Activated T-cell treated with anti-CD3 and anti-CD28 coated beads, Interleukin-2, amount 50 U/mL, for 1 hour (primary cell): ENCODE data around the gene FAIM2.

Experiments used
- DNase-seq: peaks from one replicate; pipeline ENCODE4 v3.0.0-alpha.2; 2020

The FAIM2 gene

DNA sequence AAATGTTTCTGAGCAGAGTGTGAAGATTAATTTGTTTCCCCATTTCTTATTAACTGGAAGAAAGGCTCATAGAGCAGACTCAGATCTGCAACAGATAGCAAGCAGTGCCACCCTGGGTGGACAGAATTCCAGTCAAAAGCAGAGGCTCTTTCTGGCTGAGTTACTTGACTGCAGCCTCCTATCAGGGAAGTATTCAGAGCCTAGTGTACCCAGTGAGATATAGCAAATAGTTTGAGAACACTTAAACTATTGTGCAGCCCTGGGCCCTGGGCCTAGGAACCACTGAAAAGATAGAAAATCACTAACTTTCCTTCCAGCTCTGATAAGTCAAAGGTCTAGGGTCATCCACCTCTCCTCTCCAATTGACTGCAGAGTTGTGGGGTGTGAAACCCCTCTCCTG, 35.6 kb upstream of the FAIM2 start:
- no peak for DNase-seq

DNA sequence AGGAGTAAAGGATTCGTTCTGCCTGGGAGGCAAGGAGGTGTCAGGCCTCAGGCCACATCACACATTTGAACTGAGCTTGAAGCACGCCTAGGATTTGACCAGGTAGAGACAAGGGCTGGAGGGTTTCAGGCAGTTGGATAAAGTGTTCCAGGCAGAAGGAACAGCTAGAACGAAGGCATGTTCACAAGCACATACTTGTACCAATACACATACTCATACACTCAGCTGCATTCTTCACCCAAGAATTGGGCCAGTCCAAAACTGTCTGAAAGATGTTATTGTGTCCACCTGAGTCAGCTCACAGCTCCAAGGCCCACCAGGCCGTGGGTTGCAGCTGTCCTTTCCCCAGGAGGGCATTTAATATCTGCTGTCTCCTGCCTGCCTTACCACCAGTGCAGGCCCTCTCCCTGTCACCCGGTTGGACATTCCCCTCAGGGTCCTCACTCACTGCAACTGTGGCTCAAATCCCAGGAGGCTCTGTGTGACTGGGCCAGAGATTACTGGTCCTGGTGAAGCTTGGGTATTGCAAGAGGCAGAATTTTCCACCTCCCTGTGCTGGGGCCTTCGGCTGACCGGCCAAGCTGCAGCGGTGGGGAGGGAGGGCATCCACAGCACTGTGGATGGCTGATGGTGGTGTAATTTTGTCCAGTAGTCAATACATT, 34.1 kb upstream of the FAIM2 start:
- no peak for DNase-seq

DNA sequence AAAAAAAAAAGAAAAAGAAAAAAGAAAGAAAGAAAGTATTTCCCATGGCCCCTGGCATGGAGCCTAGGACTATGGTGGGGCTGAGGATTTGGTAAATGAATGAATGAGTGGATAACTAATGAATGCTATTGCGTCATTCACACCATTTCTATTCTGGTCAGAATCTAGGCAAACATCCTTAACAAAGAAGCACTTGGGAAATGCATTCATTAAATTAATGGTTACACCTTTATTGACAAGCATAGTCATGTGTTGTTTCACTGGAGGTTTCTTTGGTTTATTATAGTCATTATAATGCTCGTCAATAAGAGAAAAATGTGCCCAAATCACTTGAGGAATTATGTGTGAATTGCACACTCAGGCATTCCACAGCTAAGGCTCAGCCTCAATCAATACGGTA, 33.2 kb upstream of the FAIM2 start:
- no peak for DNase-seq

DNA sequence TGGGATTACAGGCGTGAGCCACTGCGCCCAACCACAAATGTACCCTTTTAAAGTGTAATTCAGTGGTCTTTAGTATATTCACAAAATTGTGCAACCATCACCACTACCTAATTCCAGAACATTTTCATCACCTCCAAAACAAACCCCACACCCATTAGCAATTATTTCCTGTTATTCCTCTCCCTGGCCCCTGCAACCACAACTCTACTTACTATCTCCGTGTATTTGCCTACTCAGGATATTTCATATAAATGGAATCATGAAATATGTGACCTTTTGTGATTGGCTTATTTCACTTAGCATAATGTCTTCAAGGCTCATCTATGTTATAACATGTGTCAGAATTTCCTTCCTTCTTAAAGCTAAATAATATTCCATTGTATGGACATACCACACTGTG, 30.8 kb upstream of the FAIM2 start:
- no peak for DNase-seq

DNA sequence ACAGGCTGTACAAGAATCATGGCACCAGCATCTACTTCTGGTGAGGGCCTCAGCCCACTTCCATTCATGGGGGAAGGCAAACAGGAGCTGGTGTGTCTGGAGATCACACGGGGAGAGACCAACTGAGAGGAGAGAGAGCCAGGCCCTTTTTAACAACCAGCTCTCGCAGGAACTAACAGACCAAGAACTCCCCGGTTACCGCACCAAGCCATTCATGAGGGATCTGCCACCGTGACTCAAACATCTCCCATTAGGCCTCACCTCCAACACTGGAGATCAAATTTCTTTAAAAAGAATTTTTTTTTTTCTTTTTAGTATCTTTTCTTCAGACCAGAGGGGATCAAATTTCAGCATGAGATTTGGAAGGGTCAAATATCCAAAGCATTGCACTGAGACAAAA, 30.1 kb upstream of the FAIM2 start:
- no peak for DNase-seq

DNA sequence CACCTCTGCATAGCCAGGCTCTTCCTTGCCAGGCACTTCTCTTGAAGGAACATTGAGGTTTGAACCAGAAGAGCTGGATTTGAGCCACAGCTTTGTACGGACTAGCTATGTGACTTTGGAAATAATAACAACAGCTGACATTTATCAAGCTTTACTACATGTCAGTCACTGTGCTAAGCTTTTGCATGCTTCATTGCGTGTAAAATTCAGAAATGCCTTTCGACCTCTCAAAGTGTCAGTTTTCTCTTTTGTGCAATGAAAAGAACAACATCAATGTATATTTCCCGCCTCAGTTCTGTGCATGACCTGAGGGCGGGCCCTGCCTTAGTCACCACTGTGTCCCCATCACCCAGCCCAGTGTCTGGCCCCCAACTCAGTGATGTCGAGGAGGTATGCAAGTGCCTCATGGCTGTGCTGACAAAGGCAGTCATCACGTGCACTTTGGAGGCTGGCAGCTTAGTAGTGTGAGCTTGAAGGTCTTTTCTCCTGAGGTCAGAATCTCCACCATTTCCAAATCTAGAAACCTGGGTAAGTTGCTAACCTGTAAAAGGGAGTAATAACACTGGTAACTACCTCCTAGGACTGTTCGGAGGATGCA, 28.9 kb upstream of the FAIM2 start:
- no peak for DNase-seq

DNA sequence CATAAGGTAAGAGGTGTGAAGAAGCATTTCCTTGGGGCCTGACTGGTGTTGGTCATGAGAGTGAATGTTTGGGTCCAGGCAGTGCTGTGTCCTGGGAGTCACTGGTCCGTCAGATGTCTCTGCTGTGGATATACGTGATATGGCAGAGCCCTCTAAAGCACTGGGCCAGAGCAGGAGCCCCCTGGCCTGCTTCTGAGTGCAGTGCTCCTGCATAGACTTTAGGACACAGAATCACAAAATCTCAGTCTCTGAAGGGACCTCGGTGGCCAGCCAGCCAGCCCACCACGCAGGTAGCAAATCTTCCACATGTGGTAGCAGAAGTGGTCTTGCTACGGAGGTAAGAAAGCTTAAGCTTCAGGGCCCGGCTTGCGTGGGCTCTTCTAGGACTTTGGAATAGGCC, 28.3 kb upstream of the FAIM2 start:
- no peak for DNase-seq

DNA sequence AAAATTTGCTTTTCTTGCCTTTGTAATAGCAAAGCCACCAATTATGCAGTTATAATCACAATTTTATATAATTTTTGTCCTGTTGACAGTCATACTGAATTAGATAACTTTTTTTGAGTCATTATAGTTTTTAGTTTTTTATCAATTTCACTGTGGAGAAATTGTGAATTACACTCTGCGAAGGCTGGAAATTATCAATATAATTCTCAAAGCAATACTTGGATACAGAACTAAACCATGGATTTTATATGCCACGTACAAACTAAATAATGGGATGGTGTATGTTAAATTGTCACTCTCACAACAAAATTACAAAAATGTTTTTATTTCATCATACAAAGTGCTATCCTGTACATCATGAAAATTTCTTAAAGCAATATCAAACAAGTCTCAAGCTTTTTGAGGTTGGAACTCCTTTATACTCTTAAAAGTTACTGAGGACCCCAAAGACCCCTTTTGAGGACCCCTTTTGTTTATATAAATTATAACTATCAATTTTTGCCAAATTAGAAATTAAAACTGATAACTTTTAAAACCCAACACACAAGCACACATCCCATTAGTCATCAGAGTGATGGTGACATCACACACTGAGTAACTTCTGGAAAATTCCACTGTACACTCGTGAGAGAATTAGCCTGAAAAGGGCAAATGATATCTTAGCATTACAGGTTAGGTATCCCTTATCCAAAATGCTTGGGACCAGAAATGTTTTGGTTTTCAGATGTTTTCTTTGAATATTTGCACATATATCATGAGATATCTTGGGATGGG, 27.0 kb upstream of the FAIM2 start:
- DNase-seq, result no peak

DNA sequence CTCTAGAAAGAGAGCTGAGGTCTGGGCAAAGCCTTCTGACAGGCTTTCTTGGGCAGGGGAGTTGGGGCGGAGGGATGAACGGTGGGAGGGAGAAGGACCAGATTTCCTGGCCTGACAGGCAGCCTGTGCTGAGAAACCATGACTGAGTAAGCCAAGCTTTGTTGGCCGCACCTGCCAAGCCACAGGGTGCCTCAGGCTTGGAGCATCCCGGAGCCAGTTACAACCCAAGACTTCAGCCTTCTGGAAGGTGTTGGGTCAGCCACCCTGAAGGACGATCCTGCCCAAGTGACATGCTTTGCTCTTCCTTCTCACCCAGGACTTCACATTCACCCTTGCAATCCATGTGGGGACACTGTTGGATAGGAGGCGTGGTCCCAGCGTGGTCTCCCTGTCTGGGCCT, 25.9 kb upstream of the FAIM2 start:
- DNase-seq, result no peak

DNA sequence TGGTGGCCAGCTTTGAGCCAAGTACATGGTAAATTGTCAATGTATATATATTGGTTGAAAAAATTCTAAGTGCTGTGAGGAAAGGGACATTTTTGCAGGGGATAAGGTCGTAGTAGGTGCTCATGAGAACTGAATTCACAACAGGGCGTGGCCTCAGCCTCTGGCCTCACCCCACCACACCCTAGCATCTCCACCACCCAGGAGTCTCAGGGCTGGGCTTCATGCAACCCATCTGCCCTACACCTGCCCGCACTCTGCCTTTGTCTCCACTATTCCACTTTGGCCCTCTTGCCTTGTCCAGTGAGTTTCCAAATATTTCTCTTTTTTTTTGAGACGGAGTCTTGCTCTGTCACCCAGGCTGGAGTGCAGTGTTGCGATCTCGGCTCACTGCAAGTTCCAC, 24.8 kb upstream of the FAIM2 start:
- no peak for DNase-seq

DNA sequence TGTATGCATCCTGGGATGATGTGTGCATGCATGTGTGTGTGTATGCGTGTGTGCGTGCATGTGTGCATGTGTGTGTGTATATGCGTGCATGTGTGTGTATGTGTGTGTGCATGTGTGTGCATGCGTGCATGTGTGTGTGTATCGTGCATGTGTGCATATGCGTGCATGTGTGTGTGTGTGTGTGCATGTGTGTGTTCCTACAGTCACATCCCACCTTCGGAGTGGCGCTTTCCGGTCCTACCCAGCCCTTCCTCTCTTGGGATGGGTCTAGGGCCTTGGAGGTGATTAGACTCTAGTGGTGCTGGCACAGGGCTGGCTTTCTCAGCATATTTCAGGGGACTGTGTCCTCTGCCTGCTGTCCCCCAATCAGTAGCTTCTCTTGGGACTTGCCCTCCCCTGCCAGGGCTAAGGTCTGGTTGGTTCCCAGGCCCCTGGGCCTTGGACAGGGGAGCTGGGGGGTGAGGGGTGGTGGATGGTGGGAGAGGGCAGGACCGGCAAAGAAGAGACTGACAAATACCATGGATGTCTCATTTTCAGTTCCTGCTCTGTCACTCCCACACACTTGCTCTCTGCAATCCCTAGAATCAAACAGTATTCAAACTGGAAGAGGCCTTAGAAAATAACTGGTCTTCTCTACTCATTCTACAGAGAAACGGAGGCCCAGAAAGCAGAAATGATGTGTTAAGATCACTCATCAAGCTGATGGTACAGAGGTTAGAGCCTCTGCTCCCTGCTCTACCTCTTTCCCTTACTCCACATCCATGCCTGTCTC, 21.9 kb upstream of the FAIM2 start:
- no peak for DNase-seq

DNA sequence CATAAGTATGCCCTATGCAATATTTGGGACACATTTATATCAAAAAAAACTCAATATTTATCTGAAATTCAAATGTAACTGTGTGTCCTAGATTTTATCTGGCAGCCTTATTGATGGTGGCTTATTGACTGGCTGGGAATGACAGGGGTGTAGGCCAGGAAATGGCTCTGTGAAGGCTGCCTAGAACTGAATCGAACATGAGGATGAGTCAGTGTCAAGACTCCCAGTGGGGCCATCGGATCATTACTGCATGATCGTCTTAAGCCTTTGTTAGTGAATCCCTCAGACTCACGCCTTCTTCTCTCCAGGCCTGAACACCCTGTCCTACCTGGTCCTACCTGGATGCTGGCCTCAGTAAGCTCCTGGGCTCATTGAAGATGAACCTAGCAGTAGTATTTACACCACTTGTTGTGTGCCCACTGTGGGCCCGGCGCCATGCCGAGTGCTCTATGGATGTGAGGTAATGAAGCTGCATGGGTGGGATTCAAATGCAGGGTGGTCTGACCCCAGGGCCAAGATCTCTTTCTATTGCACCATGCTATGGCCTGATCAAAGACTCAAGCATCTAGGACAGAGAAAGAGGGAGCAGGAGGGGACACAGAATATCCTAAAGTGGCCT, 21.0 kb upstream of the FAIM2 start:
- no peak for DNase-seq

DNA sequence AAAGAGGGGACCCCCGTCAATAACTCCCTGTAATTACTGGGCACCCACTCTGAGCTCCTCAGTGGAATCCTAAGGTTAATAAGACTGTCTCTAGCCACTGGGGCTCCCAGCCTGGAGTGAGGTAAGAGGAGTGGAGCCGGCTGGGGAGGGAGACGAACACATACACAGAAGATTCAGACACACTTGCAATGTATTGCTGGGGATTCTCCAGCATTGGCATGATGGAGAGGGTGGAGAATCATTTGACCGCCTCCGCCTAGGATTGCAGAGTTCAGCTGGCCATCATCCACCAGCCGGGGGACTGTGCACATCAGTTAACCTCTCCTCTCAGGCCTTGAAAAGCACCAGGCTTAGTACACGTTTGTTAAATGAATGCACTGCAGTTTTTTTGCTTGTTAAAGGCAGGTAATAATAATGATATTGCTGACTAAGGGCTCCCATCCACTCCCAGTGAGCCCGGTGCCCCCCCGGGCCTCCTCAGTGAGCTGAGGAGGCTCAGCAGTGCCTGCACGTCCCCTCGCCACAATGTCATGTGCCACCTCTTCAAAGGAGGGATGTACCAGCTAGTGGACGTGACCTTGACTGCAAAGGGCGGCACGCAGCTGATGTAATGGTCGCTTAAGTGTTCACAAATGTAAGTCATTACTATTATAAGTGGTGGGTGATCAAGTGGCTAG, 20.3 kb upstream of the FAIM2 start:
- DNase-seq, result no peak

DNA sequence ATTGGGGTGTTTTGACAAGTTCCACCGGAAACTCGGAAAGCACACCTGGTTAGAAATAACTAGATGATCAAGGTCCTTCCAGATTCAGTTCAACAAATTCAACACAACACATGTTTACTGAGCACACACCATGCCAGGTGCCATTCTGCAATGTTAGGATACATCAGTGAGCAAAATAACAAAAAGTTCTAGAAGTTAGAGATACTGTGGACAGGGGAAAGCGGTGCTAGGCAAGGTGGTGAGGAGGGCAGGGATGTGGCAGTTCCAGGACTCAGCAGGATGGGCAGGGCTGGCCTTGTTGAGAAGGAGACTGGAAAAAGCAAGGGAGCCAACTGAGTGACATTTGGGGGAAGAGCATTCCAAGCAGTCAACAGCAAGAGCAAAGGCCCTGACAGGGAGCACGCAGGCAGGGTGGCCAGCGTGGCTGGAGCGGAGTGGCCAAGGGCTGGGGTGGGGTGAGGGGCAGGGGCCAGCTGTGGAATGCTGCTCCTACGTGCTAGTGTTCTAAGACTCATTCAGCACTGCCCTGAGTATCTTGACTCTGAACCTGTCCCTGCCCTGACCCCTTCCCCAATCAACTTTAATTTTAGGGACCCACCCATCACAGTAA, 19.4 kb upstream of the FAIM2 start:
- DNase-seq, result no peak

DNA sequence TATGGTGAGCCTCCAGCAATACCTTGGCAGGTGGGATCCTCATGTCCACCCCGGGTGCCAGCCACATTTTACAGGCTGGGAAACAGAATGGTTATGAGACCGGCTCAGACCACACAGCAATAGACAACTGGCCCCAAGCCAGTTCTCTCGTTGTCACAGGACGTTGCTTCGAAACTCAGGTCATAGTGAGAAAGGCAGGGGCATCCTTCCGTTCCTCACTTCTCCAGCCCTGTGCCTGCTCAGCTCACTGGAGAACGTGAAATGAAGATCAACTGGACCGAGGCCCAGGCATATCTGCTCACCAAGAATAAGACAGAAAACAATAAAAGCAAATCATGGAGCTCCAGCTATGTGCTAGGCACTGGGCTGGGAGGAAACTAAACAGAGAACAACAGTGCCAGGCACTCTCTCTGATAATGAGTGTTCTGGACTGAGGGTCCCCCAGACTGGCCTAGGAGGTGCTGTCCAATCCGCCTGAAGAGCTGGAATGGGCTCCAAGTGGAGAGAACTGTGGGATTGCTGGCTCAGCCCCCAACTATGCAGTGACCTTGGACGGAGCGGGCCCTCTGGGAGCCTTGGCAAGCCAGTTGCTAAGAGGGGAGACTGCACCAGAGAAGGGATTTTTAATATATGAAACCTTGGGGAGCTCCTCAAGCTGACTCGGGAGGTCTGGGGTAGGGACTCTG, 18.8 kb upstream of the FAIM2 start:
- DNase-seq, result no peak

DNA sequence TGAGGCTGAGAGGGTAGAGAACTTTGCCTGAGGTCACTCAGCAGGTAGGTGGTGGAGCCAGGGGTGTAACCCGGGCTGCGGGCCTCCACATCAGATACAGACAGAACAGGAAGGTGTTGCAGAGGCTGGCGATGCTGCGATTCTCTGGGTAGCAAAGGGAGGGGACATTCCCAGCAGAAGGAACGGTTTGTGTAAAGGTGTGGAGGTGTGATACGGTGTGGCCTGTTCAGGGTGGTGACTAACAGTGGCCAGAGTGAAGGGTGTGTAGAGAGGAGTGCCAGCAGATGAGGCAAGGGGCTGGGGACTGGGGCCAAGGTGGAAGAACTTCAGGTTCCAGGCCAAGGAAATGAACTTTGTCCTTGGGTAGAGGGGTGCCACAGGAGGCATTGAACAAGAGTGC, 18.2 kb upstream of the FAIM2 start:
- no peak for DNase-seq

DNA sequence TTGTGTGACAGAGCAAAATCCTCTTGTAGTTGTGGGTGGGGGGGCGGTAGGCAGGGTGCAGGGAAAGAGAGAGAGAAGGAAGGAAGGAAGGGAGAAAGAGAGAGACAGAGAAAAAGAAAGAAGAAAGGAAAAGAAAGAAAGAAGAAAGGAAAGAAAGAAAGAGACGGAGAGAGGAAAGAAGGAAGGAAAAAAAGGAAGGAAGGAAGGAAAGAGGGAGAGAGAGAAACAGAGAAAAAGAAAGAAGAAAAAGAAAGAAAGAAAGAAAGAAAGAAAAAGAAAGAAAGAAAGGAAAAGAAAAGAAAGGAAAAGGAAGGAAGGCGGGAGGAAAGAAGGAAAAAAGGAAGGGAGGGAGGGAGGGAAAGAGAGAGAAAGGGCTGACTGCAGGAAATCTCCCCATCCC, 17.6 kb upstream of the FAIM2 start:
- DNase-seq, result no peak

DNA sequence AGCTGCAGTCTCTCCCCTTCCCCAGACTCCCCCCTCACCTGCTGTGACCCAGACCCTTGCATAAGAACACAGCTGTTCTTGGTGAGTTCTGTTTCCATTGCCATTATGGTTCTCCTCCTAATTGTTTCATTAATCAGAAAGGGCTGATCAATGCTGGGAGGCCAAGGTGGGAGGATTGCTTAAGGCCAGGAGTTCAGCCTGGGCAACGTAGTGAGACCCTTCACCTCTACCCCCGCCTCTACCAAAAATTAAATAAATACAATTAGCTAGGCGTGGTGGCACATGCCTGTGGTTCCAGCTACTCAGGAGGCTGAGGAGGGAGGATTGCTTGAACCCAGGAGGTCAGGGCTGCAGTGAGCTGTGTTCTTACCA, 17.2 kb upstream of the FAIM2 start:
- no peak for DNase-seq

DNA sequence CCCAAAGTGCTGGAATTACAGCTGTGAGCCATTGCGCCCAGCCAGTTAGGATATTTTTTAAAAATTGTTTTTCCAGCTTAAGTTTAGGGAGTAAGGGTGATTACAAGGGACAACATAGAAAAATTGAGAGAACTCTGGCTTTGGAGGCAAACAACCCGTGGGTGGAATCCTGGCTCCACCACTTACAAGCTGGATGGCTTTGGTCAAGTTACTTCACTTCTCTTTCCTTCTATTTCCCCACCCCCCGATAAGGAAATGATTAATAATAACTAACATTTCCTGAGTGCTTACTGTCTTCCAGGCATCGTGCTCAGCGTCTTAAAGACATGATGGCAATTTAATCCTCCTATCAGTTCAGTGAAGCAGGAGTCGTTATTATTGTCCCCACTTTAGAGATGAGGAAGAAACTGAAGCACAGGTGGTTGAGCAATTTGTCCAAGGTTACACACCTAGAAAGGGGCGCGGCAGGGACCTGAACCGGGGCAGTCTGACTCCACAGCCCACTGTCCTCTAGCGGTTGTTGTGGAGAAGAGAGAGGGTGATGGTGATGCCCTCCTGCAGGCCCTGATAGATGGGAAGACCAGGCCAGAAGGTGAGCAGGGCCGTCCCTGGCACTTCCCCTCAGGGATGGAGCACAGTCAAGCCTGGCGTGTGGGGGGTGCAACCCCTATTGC, 16.7 kb upstream of the FAIM2 start:
- DNase-seq, result no peak

DNA sequence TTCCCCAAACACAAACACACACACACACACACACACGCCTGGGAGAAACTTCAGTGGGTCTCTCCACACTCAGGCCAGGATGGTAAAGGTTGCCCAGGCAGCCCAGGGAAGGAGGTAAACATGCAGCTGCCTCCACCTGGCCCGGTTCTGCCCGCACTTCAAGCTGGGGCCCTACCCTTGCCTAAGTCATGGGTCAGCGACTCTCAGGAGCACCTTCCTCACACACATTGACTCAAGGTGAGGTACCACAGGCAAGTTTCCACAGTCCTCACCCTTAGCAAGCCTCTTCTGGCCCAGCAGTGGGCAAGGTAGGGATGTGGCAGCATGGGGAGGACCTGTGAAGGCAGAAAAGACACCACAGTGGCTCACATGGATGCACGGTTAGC, 14.1 kb upstream of the FAIM2 start:
- DNase-seq, result no peak

DNA sequence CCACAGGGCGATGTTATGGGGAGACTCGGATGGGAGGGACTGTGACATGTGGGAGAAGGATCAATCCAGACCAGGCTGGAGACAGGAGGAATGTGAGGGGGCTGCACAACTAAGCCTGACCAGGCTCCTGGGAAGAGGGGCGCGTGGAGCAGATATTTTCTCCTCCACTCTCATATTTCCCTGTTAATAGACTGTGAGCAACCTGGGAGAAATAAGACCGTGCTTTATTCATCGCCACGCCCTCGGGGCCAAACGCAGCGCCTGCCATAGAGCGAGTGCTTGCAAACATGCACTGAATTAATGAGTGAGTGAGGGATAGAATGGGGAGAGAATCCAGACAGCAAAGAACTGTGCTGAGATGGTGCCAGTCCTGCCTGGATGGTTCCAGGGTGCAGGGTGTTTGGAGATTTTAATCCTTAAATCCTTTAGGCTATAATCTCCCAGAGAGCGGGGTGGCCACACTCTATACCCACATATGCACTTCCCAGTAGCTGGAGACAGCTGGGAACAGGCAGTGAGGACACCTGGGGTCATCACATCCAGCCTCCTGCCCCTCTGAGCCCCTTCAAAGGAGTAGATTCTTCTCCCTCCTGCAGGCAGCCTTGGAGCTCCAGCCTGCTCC, 13.6 kb upstream of the FAIM2 start:
- no peak for DNase-seq
